RCC 7860 (cell line): ENCODE results near the gene FGF8.
"Not testable (repeated sequence)": the region's sequence is repeated elsewhere in the genome, so short reads cannot be mapped to it uniquely, and the experiment has no call there.

Source experiments
- DNase-seq: peaks from one replicate; pipeline ENCODE4 v3.0.0-alpha.2; 2015; ENCODE audit warnings: low spot score
- FAIRE-seq: peaks from 2 replicates; lab custom pipeline; 2012; peaks lifted over from hg19 to GRCh38; lab: Jason Lieb, UNC

Gene FGF8, protein sequence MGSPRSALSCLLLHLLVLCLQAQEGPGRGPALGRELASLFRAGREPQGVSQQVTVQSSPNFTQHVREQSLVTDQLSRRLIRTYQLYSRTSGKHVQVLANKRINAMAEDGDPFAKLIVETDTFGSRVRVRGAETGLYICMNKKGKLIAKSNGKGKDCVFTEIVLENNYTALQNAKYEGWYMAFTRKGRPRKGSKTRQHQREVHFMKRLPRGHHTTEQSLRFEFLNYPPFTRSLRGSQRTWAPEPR

DNA sequence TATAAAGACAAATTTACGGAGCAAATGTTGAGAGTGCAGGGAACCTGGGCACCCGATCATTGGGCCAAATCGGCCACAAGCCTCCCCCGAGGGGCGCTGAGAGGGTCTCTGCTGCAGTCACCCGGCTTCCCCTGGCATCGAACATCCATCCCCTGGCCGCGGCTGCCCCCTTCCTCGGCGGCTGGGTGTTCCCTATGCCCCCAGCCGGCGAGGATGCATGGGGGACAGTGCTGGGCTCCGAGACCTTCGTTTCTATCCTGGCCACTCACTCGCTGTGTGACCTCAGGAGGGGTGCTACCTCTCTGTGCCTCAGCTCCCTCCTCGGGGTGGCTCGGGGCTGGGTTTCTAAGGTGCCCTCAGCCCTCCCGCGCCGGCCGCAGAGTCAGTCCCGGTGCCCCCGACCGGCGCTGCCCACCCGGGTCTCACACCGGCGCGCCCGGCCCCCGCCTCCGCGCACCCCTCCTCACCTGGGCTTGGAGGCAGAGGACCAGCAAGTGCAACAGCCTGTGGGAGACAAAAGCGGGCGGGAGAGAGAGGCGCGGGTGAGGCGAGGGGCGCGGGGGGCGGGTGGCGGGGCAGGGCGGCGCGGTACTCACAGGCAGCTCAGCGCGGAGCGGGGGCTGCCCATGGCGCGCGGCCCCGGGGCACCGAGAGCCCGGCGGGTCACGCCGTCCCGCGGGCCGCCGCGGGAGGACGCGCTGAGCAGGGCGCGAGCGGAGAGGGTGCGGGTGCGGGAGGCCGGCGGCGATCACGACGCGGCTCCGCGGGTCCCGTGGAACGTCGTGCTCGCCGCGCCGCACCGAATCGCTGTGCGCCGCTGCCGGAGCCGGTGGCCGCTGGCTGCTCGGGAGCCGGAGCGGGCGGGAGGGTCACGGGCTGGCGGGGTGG lies at the start of gene FGF8:
Gene FGF8 (minus strand): TSS at position 842 of the 888 bp plus-strand sequence. CDS start 214 bp downstream, at position 628.
- FAIRE-seq (no peak), DNase-seq (no peak)

DNA sequence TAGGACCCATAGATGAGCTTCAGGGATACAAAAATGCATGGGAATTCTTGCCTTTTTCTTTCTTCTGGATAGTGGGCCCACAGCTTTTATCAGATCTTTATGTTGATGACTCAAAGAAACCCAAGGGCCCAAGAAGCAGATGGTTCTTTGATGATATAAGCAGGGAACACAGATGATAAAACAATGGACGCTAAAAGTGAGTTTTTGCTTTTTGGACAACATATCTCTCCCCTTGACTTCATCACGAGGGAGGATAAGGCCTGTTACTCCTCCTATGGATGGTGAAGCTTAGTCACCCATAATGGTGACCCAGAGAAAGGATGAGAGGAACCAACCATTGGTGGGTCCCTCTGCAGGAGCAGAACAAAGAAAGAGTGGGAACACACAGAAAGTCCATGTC lies 48.8 kb upstream of the FGF8 start:
- no peak for DNase-seq
- no peak for FAIRE-seq

DNA sequence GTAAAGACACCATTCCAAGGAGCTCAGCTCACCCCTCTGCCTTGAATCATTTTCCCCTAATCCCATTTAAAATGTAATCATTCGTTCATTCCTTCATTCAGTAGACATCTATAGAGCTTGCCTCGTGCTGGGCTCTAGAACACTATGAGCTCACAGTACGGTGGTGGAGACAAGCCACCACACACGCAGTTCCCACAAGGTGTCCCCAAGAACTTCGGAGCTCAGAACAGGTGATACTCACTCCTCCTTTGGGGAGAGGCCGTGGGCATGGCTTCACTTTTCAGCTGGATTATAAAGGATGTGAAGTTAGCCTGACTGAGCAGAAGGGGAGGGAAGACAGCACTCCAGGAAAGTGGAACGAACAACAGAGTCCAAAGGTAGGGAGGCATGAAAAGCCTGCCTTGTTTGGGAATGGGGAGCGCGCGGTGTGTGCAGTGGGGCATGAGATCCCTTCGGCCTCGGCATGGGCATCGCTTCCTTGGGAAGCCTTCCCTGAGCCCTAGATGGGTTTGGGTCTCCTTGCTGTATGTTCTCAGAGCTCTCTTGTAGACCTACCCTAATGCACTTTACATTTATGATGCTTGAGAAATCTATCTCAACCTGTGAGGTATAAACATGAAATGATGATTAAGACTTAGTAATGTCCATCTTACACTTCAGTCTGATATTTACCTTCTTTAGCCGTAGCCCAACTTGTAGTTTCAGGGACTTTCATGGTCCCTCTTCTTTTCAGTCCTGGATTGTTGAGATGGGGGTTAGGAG lies 43.1 kb upstream of the FGF8 start:
- no peak for DNase-seq
- FAIRE-seq: no peak

DNA sequence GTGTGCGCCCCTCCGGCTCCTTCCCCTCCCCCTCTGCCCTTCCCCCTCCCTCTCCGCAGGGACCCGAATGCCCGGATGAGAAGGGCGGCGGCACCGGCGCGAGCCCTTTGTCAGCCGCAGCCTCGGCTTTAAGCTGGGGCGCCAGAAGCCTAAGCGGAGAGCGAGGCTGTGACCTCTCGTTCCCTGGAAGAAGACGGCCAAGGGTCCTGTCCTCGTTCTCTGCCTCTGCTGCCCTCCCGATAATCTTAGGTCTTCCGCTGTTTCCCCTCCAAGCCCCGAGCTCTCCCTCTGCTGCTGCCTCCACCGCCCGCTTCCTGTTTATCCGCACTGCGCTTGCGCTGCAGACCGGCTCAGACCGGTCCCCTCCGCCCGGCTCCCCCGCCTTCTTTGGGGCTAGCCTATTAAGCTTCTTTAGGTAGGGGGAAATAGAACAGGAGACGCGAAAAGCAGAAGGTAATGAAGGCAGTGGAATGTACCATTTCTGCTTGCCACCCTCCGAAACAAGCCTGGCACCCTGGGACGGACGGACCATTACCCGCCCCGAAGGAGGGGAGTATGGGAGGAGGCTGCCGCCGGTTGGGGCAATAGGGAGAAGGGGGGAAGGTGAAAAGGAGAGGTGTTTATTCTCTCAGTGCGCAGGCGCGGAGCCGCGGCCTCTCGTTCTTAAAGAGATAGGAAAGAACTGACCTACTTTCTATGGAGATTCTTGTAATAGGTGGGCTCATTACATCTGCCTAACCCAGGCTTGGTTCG lies 42.4 kb upstream of the FGF8 start, which contains the start of gene OGA:
Gene OGA (minus strand): TSS at position 326 of the 753 bp plus-strand sequence. CDS start 422 bp downstream, outside the sequence.
- FAIRE-seq (peak; percentile 94), DNase-seq (peak; percentile 100)

DNA sequence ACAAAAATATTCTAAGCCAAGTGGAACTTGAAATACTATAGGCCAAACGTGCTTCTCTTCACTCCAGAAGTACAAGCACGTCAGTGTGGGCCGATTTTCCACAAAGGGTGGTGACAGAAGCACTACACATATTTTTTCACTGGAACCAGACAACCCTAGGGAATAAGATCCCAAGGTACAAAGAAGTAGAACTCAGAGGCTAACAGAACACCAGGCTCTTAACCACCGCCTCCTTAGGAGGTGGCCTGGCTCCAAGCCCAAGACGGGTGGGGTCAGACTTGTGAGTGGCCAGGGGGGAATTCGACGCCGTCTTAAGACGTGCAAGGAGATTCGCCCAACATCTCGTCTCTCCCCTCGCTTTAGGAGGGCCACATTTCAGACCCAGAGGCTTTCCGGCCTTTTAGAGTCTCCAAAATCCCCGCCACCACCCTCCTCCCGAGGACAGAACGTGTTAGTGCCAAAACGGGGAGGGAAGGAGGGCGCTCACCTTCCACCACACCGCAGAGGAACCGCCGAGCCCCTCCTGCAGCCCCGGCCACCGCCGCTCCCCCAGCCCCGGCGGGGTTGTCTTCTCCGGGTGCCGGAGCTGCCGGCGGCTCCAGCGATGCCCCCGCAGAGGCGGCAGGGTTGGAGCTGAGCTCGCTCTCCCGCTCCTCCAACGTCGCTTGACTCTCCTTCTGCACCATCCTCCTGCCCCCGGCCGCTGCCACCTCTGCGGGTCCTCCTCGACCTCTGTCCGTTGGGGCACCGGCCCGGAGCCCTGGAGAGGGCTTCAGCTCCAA lies 41.6 kb upstream of the FGF8 start:
- FAIRE-seq: peak; percentile 74
- DNase-seq: peak; percentile 82

DNA sequence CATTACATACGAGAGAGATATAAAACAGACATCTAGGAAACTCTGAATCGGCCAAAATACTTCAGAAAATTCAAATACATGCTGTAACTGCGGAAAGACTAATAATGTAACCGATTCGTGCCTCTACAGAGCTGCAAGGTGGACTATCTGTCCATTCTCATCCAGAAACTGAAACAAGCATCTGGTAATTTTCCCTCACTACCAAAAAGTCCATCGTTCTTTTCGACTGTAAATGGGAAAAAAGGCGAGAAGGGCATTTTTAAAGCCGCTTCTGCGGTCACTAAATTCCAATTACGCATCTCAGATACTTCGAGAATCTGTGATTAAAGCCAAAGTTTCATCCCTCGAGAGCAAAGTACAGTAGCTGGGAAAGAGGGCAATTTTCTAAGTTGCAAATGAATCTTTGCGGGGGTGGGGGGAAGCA lies 41.0 kb upstream of the FGF8 start:
- DNase-seq: no peak
- no peak for FAIRE-seq

DNA sequence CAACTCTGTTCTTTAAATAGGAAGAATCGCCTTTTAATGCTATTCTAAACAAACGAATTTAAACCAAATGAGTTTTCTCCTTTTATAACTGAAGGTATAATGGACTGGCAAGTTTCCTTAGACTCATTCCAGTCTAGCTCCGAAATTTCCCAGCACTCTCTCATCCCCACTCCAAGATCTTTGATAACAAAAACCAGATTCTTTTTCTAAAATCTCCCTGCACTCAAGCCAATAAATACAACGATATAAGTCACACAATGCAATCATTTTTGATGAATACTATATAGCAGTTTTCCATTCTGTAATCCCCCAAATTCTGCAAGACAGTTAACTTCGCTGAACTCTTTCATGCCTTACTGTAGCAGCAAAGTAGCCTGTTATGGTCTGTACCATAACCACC lies 40.5 kb upstream of the FGF8 start:
- DNase-seq (no peak), FAIRE-seq (no peak)

DNA sequence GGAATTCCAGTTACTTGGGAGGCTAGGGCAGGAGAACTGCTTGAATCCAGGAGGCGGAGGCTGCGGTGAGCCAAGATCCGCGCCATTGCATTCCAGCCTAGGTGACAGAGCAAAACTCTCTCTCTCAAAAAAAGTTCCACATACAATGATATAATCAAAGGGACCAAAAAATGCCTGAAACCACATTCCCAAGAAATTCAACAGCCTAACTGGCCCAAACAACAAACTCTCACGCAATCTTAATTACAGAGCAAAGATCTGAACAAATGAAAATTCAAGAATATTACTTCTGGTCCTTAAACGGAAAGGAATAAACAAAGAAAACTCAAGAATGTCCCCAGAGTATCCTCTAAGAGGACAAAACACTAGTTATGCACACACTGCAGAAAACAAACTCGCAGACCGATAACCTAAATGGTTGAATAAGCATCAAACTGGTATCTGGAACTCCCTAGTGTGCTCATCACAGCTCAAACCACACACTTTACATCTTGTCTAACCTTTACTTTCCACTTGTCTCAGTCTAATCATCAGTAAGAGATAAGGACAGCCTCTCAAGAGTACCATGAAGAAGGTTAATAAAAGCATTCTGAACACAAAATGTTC lies 38.7 kb upstream of the FGF8 start:
- peak; percentile 64 for FAIRE-seq
- peak; percentile 44 for DNase-seq

DNA sequence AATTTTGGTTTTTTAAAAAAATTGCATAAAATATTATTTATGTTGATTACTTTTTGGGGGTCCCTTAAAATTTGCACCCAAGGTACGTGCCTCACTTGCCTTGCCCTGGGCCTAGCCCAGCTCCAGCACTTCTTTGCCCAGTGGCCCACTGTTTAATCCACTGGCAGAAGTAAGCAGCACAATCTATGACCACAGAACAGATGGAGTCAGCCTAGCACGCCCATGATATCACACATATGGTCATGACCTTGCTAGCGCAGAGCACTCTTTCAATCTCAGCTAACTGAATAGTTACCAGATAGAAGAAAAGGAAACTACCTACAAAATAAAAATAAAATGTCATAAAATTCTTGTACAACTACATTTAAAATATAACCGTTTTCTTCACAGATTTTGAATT lies 36.7 kb upstream of the FGF8 start:
- no peak for DNase-seq
- FAIRE-seq: no peak

DNA sequence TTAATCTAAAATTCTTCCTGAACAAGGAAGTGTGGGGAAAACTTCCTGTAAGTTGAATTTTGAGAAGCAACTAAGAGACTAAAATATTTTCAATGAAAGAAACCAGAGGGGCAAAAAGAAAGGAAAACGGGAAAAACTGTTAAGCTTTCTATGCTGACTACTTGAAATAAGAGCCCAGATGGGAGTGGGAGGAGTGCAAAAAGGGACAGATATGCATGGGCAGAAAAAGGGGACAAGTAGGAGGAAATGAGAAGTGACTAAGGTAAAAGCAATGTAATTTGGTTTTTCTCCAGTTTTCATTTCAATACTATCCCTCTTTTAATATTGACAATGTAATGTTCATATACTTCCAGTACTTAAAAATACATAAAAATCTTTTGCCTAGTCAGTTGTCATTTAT lies 31.2 kb upstream of the FGF8 start:
- no peak for FAIRE-seq
- no peak for DNase-seq

DNA sequence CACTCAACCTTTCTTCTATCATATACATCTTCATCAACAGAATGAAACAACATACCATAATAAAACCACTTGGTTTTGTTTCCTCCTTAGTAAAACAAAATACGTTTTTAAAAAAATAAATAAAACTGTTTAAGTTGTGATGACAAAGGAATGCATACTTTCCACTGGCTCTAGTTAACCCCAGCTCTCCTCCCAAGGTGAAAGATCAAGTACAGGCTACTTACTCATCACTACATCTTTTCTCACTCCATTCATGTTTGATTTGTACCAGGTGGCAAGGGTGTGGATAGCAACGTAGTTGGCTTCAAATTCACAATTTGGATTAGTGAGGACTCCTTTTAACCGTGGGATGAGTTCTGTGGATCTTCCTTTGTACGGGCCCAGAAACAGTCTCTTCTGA lies 27.6 kb upstream of the FGF8 start:
- FAIRE-seq (no peak), DNase-seq (no peak)

DNA sequence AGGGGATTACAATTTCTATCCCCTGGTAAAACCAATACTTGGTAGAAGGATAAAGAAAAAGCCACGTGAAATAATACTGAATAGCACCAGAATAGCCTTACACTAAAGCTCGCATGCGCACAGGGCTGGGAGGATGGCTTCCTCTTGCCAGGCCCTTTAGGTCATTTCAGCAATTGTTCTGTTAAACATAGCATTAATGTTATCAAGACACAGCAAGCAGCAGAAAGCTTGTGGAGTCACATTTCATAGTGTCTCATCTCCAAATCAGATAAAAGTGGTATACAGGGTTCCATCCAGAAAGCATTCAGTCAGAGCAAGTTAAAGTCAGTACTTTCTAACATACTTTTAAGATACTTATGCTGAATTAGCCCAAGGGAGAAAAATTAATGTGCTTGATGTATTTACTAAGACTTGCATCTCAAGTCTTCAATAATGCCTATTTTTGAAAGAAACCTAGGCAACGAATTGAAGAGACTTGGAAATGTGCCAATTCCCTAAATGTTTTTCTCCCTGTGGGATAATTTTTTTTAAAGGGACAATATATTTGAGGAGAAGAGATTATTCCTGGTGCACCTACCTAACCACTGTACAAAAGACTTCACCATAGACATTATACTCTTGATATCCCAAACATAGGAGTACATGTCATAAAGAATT lies 21.6 kb upstream of the FGF8 start:
- DNase-seq (no peak), FAIRE-seq (no peak)

DNA sequence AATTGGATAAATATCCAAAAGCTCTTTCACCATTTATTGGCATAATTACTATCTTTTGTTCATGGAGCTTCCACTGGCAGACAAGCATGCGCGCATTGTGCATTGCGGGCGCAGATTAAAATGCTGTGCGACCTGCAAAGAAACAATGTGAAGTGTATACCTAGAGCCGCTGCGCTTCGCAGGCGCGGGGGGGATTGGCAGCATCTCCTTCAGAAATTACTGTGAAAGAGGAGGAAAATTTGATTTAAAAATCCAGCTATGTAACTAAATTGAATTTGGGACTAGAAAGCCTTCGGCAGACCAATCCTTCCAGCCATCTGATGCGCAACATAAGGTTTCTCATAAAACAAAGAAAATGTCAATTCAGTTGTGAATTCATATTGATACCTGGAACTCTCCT lies 17.6 kb upstream of the FGF8 start:
- FAIRE-seq: no peak
- DNase-seq: no peak

DNA sequence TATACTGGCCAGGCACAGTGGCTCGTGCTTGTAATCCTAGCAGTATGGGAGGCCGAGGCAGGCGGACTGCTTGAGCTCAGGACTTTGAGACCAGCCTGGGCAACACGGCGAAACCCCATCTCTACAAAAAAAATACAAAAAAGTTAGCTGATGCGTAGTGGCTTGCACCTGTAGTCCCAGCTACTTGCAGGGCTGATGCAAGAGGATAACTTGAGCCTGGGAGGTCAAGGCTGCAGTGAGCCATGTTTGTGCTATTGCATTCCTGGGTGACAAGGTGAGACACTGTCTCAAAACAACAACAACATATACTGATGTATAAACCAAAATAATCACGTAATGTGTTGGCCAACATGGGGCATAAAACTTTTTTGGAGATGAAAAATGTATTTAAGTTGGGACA lies 13.8 kb upstream of the FGF8 start:
- DNase-seq (no peak), FAIRE-seq (no peak)

DNA sequence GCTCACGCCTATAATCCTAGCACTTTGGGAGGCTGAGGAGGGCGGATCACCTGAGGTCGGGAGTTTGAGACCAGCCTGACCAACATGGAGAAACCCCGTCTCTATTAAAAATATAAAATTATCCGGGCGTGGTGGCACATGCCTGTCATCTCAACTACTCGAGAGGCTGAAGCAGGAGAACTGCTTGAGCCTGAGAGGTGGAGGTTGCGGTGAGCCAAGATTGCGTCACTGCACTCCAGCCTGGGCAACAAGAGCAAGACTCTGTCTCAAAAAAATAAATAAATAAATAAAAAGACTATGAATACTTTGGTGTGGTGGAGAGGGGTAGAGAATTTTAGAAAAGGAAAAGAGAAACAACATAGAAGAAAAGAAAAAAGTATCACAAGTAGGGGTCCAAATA lies 13.3 kb upstream of the FGF8 start:
- not testable (repeated sequence) for FAIRE-seq, DNase-seq

DNA sequence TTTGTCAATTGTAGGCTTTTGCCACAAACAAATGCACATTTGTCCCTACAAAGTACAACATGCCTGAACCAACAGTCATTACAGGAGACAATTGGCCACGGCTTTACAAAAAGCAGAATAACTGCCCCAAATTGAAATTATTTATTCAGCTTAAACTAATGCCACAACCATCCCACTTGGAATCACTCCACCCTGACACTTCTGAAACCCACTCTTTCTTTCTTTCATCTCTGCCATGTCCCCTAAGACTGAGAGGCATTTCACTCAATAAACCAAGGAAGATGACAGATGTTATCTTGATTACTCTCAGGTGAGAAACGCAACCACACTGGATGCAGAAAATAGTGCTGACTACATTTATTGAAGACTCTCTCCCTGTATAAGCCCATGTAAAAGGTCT lies 9.9 kb upstream of the FGF8 start:
- DNase-seq (no peak), FAIRE-seq (no peak)

DNA sequence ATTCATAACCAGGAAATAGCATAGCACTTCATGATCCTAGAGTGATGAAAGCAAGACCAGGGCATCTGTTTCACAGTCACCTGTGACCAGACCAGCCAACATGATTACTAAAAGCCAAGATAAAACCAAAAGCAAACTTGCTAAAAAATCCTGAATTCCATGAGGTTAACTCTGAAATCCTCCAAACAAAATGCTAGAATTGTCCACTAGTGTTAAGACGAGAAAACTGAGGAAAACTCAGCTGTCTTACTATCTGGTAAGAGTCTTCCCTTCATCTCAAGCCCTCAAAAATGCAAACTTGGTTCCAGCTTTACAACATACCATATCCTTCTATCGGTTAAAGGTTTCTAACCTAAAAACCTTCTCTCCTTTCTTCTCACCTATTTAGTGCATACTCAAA lies 8.6 kb upstream of the FGF8 start:
- no peak for DNase-seq
- no peak for FAIRE-seq

DNA sequence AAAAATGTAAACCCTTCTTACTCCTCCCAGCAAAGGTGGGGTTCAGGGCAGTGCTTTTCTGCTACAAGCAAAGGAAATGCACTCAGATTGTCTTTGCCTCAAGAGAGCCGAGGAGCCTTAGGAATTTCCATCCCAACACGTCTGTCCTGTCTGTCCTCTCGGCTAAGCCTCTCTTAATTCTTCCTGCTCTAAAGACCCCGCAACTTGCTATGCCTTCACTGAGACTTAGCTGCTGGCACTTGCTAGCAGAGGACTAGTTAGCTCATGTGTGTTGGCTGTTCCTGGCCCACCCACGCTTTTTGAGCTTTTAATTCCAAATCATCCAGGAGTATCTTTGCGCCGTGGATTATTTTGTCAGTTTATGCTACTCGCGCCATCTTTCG lies 7.8 kb upstream of the FGF8 start:
- no peak for DNase-seq
- FAIRE-seq: no peak
